Gastroesophageal sphincter (tissue), 3 donors: Measurements from ENCODE around the gene WDR5B.

ENCODE experiments used
- CTCF ChIP-seq, 4 experiments: fragments of 200-600 bp in 2 of 4; fragments of 450-650 bp in 2 of 4; sonication (generic) in 1 of 4; IDR thresholded peaks; one replicate each; pipeline ENCODE4 v1.5.1; 2017 to 2019; ENCODE audit warnings: antibody characterized with exemption in 4 of 4, mild to moderate bottlenecking in 2 of 4, moderate library complexity in 2 of 4
- POLR2A ChIP-seq, 2 donors: fragments of 450-650 bp; IDR thresholded peaks; one replicate each; pipeline ENCODE4 v1.6.1; 2017; ENCODE audit warnings: antibody characterized with exemption in 2 of 2, mild to moderate bottlenecking in 2 of 2, moderate library complexity in 1 of 2
- POLR2AphosphoS5 ChIP-seq: sonication (generic); formaldehyde crosslinking; IDR thresholded peaks from one replicate; pipeline ENCODE4 v1.6.1; 2017; ENCODE audit warnings: antibody characterized with exemption

GRCh38 chr3:122464659-122465058 lies 48.8 kb upstream of the WDR5B start:
- TF ChIP-seq CTCF (IDR thresholded peaks at IDR 0.05): no peak
- TF ChIP-seq POLR2AphosphoS5: no peak
- TF ChIP-seq POLR2A (IDR thresholded peaks at IDR 0.05): no peak
